Glutamatergic neuron (in vitro differentiated cells): ENCODE measurements around the gene ZC3H7A. TPM values are rescaled to one million over a fixed set of nuclear protein-coding genes. Genes with fewer than 3 reads are reported as not detected.

ENCODE experiments used
- DNase-seq: peaks from one replicate; pipeline ENCODE4 v3.0.0; 2022
- H3K27ac Mint-ChIP-seq: one replicate; pipeline ENCODE4 v1.8.0; 2020; ENCODE audit warnings: mild to moderate bottlenecking, mixed read lengths, inconsistent platforms; ENCODE audit not compliant: unreplicated experiment
- H3K27me3 Mint-ChIP-seq: one replicate; pipeline ENCODE4 v1.8.0; 2020; ENCODE audit warnings: mild to moderate bottlenecking, moderate library complexity, mixed read lengths, inconsistent platforms; ENCODE audit not compliant: unreplicated experiment
- H3K36me3 Mint-ChIP-seq: one replicate; pipeline ENCODE4 v1.8.0; 2020; ENCODE audit warnings: mild to moderate bottlenecking, mixed read lengths, inconsistent platforms; ENCODE audit not compliant: unreplicated experiment
- H3K4me1 Mint-ChIP-seq: one replicate; pipeline ENCODE4 v1.8.0; 2020; ENCODE audit warnings: mild to moderate bottlenecking, low read depth, mixed read lengths, inconsistent platforms; ENCODE audit not compliant: unreplicated experiment
- H3K4me3 Mint-ChIP-seq: one replicate; pipeline ENCODE4 v1.8.0; 2020; ENCODE audit warnings: mild to moderate bottlenecking, mixed read lengths, inconsistent platforms; ENCODE audit not compliant: unreplicated experiment
- H3K9me3 Mint-ChIP-seq: one replicate; pipeline ENCODE4 v1.8.0; 2020; ENCODE audit warnings: mild to moderate bottlenecking, moderate library complexity, mixed read lengths, inconsistent platforms; ENCODE audit not compliant: unreplicated experiment
- total RNA-seq: library from RNA; stranded (reverse); fragmentation: NEBNext Ultra II Directional; extraction: Animal tissue kit (Norgen Biotek cat#: 25700); gene quantifications from one replicate; pipeline ENCODE4 v1.2.1, GENCODE V29; 2021; ENCODE audit not compliant: unreplicated experiment
- TF ChIP-seq, protein P1 (sequence below): fragments of 200-600 bp; sonication (generic); IDR thresholded peaks from one replicate; pipeline ENCODE4 v1.5.0; 2021; ENCODE audit not compliant: partially characterized antibody, unreplicated experiment

The ZC3H7A gene
- total RNA-seq, 1 donor from 2014 or later = 87.7 TPM

DNA sequence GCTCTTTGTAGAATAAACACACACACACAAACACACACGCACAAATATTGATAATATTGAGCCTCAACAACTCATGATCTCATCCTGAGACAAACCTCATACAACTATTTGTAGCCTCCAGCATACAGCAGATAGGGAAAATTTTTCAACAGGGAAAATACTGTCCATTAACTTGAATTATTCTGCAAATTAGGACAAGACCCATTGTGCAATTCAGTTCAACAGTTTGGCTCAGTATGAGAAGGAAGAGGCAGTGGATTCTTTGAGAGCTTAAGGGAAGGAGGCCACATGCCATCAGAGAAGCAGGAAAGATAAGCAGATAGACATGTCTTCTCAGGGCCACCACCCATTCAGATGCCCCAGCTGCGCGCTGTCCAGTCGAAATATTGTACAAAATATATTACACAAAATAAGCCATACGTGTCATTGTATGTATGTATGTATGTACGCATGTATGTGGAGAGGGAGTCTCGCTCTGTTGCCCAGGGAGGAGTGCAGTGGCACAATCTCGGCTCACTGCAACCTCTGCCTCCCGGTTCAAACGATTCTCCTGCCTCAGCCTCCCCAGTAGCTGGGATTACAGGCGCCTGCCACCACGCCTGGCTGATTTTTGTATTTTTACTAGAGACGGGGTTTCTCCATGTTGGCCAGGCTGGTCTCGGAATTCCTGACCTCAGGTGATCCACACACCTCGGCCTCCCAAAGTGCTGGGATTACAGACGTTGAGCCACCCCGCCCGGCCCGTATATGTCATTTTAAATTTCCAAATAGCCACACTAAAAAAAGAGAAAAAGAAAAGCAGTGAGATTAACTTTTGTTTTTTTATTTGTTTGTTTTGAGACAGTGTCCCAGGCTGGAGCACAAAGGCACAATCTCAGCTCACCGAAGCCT is 1.8 kb downstream of the ZC3H7A start:
- peak overlapping the region; percentile 89 for H3K4me3 Mint-ChIP-seq
- peaks cover 14% of the 10 kb centered on the region for H3K9me3 Mint-ChIP-seq
- DNase-seq = no peak
- peaks cover 53% of the 10 kb centered on the region for H3K4me1 Mint-ChIP-seq
- H3K27me3 Mint-ChIP-seq = peaks cover 10% of the 10 kb centered on the region
- peak overlapping the region; percentile 85 for H3K27ac Mint-ChIP-seq
- H3K36me3 Mint-ChIP-seq = no peaks in the 10 kb centered on the region
- TF ChIP-seq, protein P1, sequence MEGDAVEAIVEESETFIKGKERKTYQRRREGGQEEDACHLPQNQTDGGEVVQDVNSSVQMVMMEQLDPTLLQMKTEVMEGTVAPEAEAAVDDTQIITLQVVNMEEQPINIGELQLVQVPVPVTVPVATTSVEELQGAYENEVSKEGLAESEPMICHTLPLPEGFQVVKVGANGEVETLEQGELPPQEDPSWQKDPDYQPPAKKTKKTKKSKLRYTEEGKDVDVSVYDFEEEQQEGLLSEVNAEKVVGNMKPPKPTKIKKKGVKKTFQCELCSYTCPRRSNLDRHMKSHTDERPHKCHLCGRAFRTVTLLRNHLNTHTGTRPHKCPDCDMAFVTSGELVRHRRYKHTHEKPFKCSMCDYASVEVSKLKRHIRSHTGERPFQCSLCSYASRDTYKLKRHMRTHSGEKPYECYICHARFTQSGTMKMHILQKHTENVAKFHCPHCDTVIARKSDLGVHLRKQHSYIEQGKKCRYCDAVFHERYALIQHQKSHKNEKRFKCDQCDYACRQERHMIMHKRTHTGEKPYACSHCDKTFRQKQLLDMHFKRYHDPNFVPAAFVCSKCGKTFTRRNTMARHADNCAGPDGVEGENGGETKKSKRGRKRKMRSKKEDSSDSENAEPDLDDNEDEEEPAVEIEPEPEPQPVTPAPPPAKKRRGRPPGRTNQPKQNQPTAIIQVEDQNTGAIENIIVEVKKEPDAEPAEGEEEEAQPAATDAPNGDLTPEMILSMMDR = no peak

DNA sequence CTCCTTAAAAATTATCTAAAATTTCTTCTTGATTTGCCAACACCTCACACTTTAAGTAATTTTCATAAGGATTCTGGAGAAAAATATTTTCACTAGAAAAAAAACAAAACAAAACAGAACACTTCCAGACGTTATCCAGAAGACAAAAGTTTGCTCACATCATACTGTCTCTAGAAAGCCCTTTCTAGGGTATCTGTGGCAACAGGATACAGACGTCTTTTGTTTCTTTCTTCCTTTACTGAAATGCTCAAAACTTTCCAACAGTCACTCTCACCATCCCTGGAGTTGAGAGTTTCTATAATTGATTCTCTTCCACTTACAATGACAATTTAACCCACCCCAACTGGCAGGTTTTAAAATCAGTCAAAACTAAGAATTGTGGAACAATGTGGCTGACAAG is 2.6 kb downstream of the ZC3H7A start:
- peaks cover 51% of the 10 kb centered on the region for H3K4me1 Mint-ChIP-seq
- H3K27ac Mint-ChIP-seq = peak overlapping the region; percentile 74
- H3K27me3 Mint-ChIP-seq = peaks cover 10% of the 10 kb centered on the region
- DNase-seq = no peak
- TF ChIP-seq, protein P1 = no peak
- peaks cover 12% of the 10 kb centered on the region for H3K9me3 Mint-ChIP-seq
- no peaks in the 10 kb centered on the region for H3K36me3 Mint-ChIP-seq
- H3K4me3 Mint-ChIP-seq = peak overlapping the region; percentile 89

DNA sequence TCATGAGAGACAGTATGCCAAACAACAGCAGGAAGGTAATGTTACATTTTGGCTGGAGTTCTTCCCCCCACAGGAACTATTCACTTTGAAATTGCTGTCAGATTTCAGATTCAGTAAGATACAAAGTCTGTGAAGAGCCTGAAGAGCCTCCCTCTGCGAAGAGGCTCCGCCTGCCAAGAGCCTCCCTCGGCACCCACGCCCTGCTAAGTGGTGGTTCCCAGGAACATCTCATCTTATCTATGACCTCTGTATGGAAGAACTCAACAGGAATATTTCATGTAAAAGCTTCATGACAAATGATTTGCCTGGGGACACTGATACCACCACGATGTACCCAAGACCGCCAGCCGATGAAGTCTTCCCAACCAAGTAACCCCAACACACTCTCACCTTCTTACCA is 3.2 kb downstream of the ZC3H7A start:
- peak overlapping the region; percentile 89 for H3K4me3 Mint-ChIP-seq
- TF ChIP-seq, protein P1 = no peak
- peaks cover 49% of the 10 kb centered on the region for H3K4me1 Mint-ChIP-seq
- peaks cover 11% of the 10 kb centered on the region for H3K9me3 Mint-ChIP-seq
- H3K36me3 Mint-ChIP-seq = no peaks in the 10 kb centered on the region
- DNase-seq = no peak
- H3K27ac Mint-ChIP-seq = peak overlapping the region; percentile 71
- peaks cover 10% of the 10 kb centered on the region for H3K27me3 Mint-ChIP-seq

DNA sequence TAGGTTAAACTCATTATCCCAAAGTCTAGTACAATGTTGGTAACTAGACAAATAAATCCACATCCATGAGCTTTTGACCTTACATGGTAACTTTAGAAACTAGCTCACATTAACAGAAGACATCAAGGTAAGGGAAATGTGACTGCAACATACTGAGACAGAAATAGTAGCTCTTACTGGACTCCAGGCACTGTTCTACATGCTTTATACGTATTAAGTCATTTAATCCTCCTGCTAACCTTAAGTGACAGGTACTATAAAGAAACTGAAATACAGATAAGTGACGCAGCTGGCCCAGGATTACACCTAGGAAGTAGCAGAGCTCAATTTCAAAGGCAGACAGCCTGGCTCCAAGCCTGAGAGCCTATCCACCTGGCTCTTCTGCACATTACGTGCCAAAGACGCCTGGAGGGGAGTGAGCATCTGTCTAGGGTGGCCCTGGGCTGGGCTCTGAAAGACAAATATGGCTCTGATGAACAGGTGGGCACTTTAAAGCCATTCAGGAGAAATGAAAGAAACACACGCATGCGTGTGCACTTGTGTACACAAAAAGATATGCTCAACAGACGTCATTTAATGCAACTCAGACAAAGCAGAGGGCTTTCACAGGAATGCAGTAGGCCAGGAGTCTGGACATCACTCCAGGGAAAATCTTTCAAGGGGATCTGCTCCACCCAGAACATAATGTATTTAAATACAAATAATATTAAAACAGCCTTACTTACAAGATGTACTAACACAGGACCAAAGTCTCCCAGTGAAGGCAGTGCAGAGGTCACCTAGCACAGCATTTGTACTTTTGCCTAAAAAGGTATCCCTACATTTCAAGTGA is 4.4 kb downstream of the ZC3H7A start:
- peak overlapping the region; percentile 73 for H3K4me3 Mint-ChIP-seq
- peaks cover 9% of the 10 kb centered on the region for H3K27me3 Mint-ChIP-seq
- DNase-seq = peak; percentile 33
- TF ChIP-seq, protein P1 = no peak
- H3K27ac Mint-ChIP-seq = peak overlapping the region; percentile 96
- H3K4me1 Mint-ChIP-seq = peaks cover 42% of the 10 kb centered on the region
- H3K36me3 Mint-ChIP-seq = no peaks in the 10 kb centered on the region
- H3K9me3 Mint-ChIP-seq = peaks cover 7% of the 10 kb centered on the region
